Spleen (tissue), 11 donors: ENCODE data around the gene CLTA. TPM values are rescaled to one million over a fixed set of nuclear protein-coding genes. Genes with fewer than 3 reads are reported as not detected.

Source experiments
- DNase-seq: peaks from one replicate; pipeline ENCODE4 v3.0.0-alpha.2; 2020
- H3K27ac ChIP-seq, 8 donors: fragments of 200-600 bp; sonication (generic) in 7 of 8; 1 replicate in 4 of 8; 2 replicates in 4 of 8; pipeline versions ENCODE4 v1.5.0 to v1.8.0; 2016 to 2021; ENCODE audit warnings: inconsistent platforms in 4 of 8, mild to moderate bottlenecking in 4 of 8, moderate library complexity in 1 of 8
- H3K27me3 ChIP-seq, 7 donors: fragments of 200-600 bp; sonication (generic) in 6 of 7; replicated peaks in 1 of 7; 1 replicate in 4 of 7; 2 replicates in 3 of 7; pipeline versions ENCODE4 v1.5.0 to v1.8.0; 2016 to 2021; ENCODE audit warnings: inconsistent platforms in 3 of 7, mild to moderate bottlenecking in 1 of 7
- H3K36me3 ChIP-seq, 6 donors: fragments of 200-600 bp; sonication (generic) in 5 of 6; 1 replicate in 4 of 6; 2 replicates in 2 of 6; pipeline versions ENCODE4 v1.5.0 to v1.8.0; 2016 to 2021; ENCODE audit warnings: inconsistent platforms in 2 of 6
- H3K4me1 ChIP-seq, 6 donors: fragments of 200-600 bp; sonication (generic) in 5 of 6; 1 replicate in 3 of 6; 2 replicates in 3 of 6; pipeline versions ENCODE4 v1.5.0 to v1.8.0; 2016 to 2021; ENCODE audit warnings: inconsistent platforms in 3 of 6
- H3K4me3 ChIP-seq, 8 donors: fragments of 200-600 bp; sonication (generic) in 7 of 8; 1 replicate in 4 of 8; 2 replicates in 4 of 8; pipeline versions ENCODE4 v1.5.0 to v1.8.0; 2016 to 2021; ENCODE audit warnings: inconsistent platforms in 4 of 8, mild to moderate bottlenecking in 4 of 8, moderate library complexity in 2 of 8
- H3K9me3 ChIP-seq, 8 donors: fragments of 200-600 bp; sonication (generic) in 7 of 8; 1 replicate in 4 of 8; 2 replicates in 4 of 8; pipeline versions ENCODE4 v1.5.0 to v1.8.0; 2016 to 2021; ENCODE audit warnings: inconsistent platforms in 4 of 8
- POLR2A ChIP-seq, 3 donors: fragments of 450-650 bp; IDR thresholded peaks; one replicate each; pipeline ENCODE4 v1.5.1; 2017; ENCODE audit warnings: antibody characterized with exemption in 3 of 3, mild to moderate bottlenecking in 1 of 3
- POLR2AphosphoS5 ChIP-seq, 3 donors: sonication (generic); formaldehyde crosslinking; IDR thresholded peaks; one replicate each; pipeline ENCODE4 v1.5.1; 2017; ENCODE audit warnings: antibody characterized with exemption in 3 of 3
- WGBS, 5 donors: extraction: QIAGEN DNeasy Blood & Tissue Kit in 3 of 5; methylation state at CpG; one replicate each; pipeline versions ENCODE4 v1.1.5 to v1.1.7; 2013 to 2018; 5-methylcytosine and 5-hydroxymethylcytosine counted together
- intact Hi-C: fragments of 100-400 bp; cut with DNase I; formaldehyde crosslinking; loops from one replicate; pipeline ENCODE4 v1.15.0; 2023; ENCODE audit warnings: low total_unique reads
- polyA plus RNA-seq, 3 donors: library from polyadenylated mRNA; stranded (reverse); fragments of 200-250 nt; gene quantifications; one replicate each; pipeline ENCODE4 v1.2.1, GENCODE V29; 2013
- total RNA-seq, 7 donors: library from RNA; depleted of rRNA in 3 of 7; stranded (reverse); fragments of >200 nt in 3 of 7; fragmentation: NEBNext Ultra II Directional in 4 of 7; extraction: Animal tissue kit (Norgen Biotek cat#: 25700) in 4 of 7; gene quantifications; one replicate each; pipeline versions ENCODE4 v1.1.0 to v1.2.1, GENCODE V29; 2016 to 2021
- TF ChIP-seq, protein P1 (sequence below), 11 experiments: fragments of 200-600 bp in 7 of 11; fragments of 450-650 bp in 4 of 11; sonication (generic) in 4 of 11; IDR thresholded peaks in 8 of 11; conservative IDR thresholded peaks in 3 of 11; 1 replicate in 7 of 11; 2 replicates in 4 of 11; pipeline versions ENCODE4 v1.4.0 to v1.8.0; 2016 to 2021; ENCODE audit warnings: antibody characterized with exemption in 11 of 11, inconsistent platforms in 4 of 11, mild to moderate bottlenecking in 1 of 11
- donor health status: healthy with polysubstance abuse.
- donor health status: DM: no; HTN: no; CAD: no; lungs with moderate emphysema.
- donor health status: DM: no; HTN: no; CAD: no.
- donor health status: Bipolar disorder and iron deficiency.
- donor health status: healthy.
- donor health status: DM: no; HTN: no; CAD: no.
- donor health status: DM: yes; HTN: yes; CAD: no.

The CLTA gene
- total and polyA plus RNA-seq, 10 donors = 92.0 to 176 (median 137) TPM

DNA sequence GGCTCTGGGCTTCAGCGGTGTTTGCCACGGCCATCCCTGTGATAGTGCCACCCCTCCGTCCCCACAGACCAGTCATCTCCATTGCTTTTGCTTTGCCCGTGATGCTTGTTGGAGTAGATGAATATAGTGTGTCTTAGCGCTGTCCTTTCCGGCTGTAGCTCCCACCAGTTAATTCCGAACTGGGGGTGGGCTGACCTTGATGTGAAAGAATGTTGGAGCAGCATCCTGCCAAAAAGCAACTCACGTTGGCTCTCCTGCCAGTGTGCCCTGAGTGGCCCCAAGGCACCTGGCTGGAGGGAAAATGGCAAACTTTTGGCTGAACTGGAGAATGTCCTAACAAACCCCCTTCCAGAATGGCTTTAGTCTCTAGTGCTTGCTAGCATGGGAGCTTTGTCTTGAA lies 20.0 kb downstream of the CLTA start:
- Histone ChIP-seq H3K4me1 (peaks cover 14 to 90% (median 43%) of the 10 kb centered on the region in 6 donors), H3K27ac (peak overlapping the region in 4 of 8 donors; percentile 17 to 55 (median 32)), H3K36me3 (peaks cover 0 to 100% (median 86%) of the 10 kb centered on the region in 6 donors), H3K9me3 (no peaks in the 10 kb centered on the region), H3K4me3 (no peak overlapping the region), H3K27me3 (no peaks in the 10 kb centered on the region)
- DNase-seq = no peak
- intact Hi-C loops = no loop called here
- TF ChIP-seq, protein P1, sequence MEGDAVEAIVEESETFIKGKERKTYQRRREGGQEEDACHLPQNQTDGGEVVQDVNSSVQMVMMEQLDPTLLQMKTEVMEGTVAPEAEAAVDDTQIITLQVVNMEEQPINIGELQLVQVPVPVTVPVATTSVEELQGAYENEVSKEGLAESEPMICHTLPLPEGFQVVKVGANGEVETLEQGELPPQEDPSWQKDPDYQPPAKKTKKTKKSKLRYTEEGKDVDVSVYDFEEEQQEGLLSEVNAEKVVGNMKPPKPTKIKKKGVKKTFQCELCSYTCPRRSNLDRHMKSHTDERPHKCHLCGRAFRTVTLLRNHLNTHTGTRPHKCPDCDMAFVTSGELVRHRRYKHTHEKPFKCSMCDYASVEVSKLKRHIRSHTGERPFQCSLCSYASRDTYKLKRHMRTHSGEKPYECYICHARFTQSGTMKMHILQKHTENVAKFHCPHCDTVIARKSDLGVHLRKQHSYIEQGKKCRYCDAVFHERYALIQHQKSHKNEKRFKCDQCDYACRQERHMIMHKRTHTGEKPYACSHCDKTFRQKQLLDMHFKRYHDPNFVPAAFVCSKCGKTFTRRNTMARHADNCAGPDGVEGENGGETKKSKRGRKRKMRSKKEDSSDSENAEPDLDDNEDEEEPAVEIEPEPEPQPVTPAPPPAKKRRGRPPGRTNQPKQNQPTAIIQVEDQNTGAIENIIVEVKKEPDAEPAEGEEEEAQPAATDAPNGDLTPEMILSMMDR (IDR thresholded peaks at IDR 0.05 in 8 of 11, conservative IDR thresholded peaks at IDR 0.05 in 3 of 11) = no peak
- TF ChIP-seq POLR2AphosphoS5 (IDR thresholded peaks at IDR 0.05) = no peak
- no peak for TF ChIP-seq POLR2A (IDR thresholded peaks at IDR 0.05)
- WGBS, 5 donors = 82 to 87% (median 83%) methylated on average over 8 of the region's 8 CpGs

DNA sequence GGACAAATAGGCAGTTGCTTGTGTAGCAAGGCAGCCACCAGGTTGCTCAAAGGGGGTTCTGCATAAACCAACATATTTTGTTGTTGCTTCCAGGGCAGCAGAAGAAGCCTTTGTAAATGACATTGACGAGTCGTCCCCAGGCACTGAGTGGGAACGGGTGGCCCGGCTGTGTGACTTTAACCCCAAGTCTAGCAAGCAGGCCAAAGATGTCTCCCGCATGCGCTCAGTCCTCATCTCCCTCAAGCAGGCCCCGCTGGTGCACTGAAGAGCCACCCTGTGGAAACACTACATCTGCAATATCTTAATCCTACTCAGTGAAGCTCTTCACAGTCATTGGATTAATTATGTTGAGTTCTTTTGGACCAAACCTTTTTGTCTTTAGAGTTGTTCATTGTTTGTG lies 20.8 kb downstream of the CLTA start:
- no peak for TF ChIP-seq POLR2AphosphoS5 (IDR thresholded peaks at IDR 0.05)
- TF ChIP-seq, protein P1 (IDR thresholded peaks at IDR 0.05 in 8 of 11, conservative IDR thresholded peaks at IDR 0.05 in 3 of 11) = no peak
- no peak for TF ChIP-seq POLR2A (IDR thresholded peaks at IDR 0.05)
- H3K27ac ChIP-seq = peak overlapping the region in 4 of 8 donors; percentile 17 to 55 (median 28)
- no peaks in the 10 kb centered on the region for H3K27me3 ChIP-seq
- peaks cover 15 to 85% (median 44%) of the 10 kb centered on the region in 6 donors for H3K4me1 ChIP-seq
- peaks cover 0 to 99% (median 82%) of the 10 kb centered on the region in 6 donors for H3K36me3 ChIP-seq
- WGBS, 5 donors = 76 to 91% (median 85%) methylated on average over 7 of the region's 7 CpGs
- no peaks in the 10 kb centered on the region for H3K9me3 ChIP-seq
- DNase-seq = no peak
- no peak overlapping the region for H3K4me3 ChIP-seq
- intact Hi-C loops = no loop called here

DNA sequence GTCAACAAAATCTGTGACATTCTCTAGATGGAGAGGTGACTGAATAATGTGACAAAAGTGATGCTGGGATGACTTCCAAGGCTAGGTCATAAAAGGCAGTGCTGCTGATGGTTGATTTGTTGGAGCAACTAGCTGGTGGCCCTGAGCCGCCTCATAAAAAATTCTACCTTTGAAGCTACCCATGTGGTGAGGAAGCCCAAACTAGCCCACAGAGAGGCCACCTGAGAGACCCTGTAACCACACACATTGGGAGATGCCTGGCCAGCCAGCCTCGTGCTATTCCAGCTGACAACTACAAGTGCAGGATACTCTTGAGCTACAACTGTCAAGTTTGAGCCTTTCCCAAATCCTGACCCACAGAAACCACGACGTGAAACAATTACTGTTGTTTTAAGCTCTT lies 22.7 kb downstream of the CLTA start:
- Histone ChIP-seq H3K36me3 (peaks cover 0 to 99% (median 82%) of the 10 kb centered on the region in 6 donors), H3K27ac (no peak overlapping the region), H3K4me3 (no peak overlapping the region), H3K27me3 (no peaks in the 10 kb centered on the region), H3K9me3 (no peaks in the 10 kb centered on the region), H3K4me1 (peaks cover 7 to 80% (median 37%) of the 10 kb centered on the region in 6 donors)
- DNase-seq = no peak
- TF ChIP-seq, protein P1 (IDR thresholded peaks at IDR 0.05 in 8 of 11, conservative IDR thresholded peaks at IDR 0.05 in 3 of 11) = no peak
- TF ChIP-seq POLR2AphosphoS5 (IDR thresholded peaks at IDR 0.05) = no peak
- no peak for TF ChIP-seq POLR2A (IDR thresholded peaks at IDR 0.05)
- 79 to 93% (median 88%) methylated on average over 4 of the region's 4 CpGs for WGBS, 5 donors
- intact Hi-C loops = no loop called here

DNA sequence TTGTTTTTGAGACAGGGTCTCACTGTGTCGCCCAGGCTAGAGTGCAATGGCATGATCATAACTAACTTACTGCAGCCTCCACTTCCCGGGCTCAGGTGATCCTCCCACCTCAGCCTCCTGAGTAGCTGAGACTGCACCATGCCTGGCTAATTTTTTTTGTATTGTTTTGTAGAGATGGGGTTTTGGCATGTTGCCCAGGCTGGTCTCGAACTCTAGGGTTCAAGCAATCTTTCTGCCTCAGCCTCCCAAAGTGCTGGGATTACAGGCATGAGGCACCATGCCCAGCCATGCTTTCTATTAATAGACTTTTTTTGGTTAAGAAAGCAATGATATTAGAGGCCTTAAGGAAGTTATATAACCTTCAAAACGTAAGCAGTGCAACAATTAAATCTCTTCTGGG lies 23.3 kb downstream of the CLTA start:
- H3K27me3 ChIP-seq = no peaks in the 10 kb centered on the region
- no peak for TF ChIP-seq POLR2AphosphoS5 (IDR thresholded peaks at IDR 0.05)
- TF ChIP-seq, protein P1 (IDR thresholded peaks at IDR 0.05 in 8 of 11, conservative IDR thresholded peaks at IDR 0.05 in 3 of 11) = no peak
- no peak for TF ChIP-seq POLR2A (IDR thresholded peaks at IDR 0.05)
- H3K9me3 ChIP-seq = no peaks in the 10 kb centered on the region
- H3K4me1 ChIP-seq = peaks cover 6 to 75% (median 36%) of the 10 kb centered on the region in 6 donors
- WGBS, 5 donors = 70 to 82% (median 77%) methylated on average over 4 of the region's 4 CpGs
- H3K27ac ChIP-seq = no peak overlapping the region
- H3K36me3 ChIP-seq = peaks cover 0 to 99% (median 82%) of the 10 kb centered on the region in 6 donors
- no peak overlapping the region for H3K4me3 ChIP-seq
- no peak for DNase-seq
- intact Hi-C loops = no loop called here
